Measurements from ENCODE around the gene PEX10.

The PEX10 gene

GRCh38 chr1:2435746-2436355 lies 23.5 kb upstream of the PEX10 start:
- DNase-seq (ENCODE audit: low spot score in 2 of 2), result no peak
- peaks cover 15% of the 10 kb centered on the region for H3K4me1 Mint-ChIP-seq
- no peak overlapping the region for H3K27ac Mint-ChIP-seq
- ATAC-seq, result no peak
- no peaks in the 10 kb centered on the region for H3K36me3 Mint-ChIP-seq
- no peak overlapping the region for H3K4me3 Mint-ChIP-seq
- no peaks in the 10 kb centered on the region for H3K9me3 Mint-ChIP-seq

- no peak overlapping the region for H3K4me3 Mint-ChIP-seq
- no peaks in the 10 kb centered on the region for H3K9me3 Mint-ChIP-seq
- no peaks in the 10 kb centered on the region for H3K36me3 Mint-ChIP-seq
- peak overlapping the region; percentile 40 for H3K27ac Mint-ChIP-seq
- no peak for DNase-seq (ENCODE audit: low spot score in 2 of 2)
- ATAC-seq, result no peak
- H3K4me1 Mint-ChIP-seq, result peaks cover 15% of the 10 kb centered on the region
These were observed 22.7 kb upstream of the PEX10 start for GRCh38 chr1:2435091-2435490.

- H3K9me3 Mint-ChIP-seq, result no peaks in the 10 kb centered on the region
- DNase-seq (ENCODE audit: low spot score in 2 of 2) (no peak), ATAC-seq (no peak)
- H3K4me1 Mint-ChIP-seq, result peaks cover 10% of the 10 kb centered on the region
- no peak overlapping the region for H3K4me3 Mint-ChIP-seq
- no peak overlapping the region for H3K27ac Mint-ChIP-seq
- no peaks in the 10 kb centered on the region for H3K36me3 Mint-ChIP-seq
These were observed 21.7 kb upstream of the PEX10 start for GRCh38 chr1:2433936-2434655.

GRCh38 chr1:2433196-2433595 lies 20.8 kb upstream of the PEX10 start:
- Mint-ChIP-seq H3K4me1 (peaks cover 10% of the 10 kb centered on the region), H3K9me3 (no peaks in the 10 kb centered on the region), H3K27ac (no peak overlapping the region), H3K4me3 (no peak overlapping the region), H3K36me3 (no peaks in the 10 kb centered on the region)
- ATAC-seq (no peak), DNase-seq (ENCODE audit: low spot score in 2 of 2) (no peak)

- no peak for ATAC-seq
- no peak for DNase-seq (ENCODE audit: low spot score in 2 of 2)
- no peaks in the 10 kb centered on the region for H3K9me3 Mint-ChIP-seq
These were observed 20.1 kb upstream of the PEX10 start for GRCh38 chr1:2432441-2432844.

GRCh38 chr1:2431518-2431917 lies 19.2 kb upstream of the PEX10 start:
- Mint-ChIP-seq H3K9me3 (no peaks in the 10 kb centered on the region), H3K36me3 (no peaks in the 10 kb centered on the region), H3K4me3 (no peak overlapping the region), H3K4me1 (no peaks in the 10 kb centered on the region), H3K27ac (no peak overlapping the region)
- ATAC-seq (no peak), DNase-seq (ENCODE audit: low spot score in 2 of 2) (no peak)

More at GRCh38 chr1:2432441-2432844, 20.1 kb upstream of the PEX10 start:
- Mint-ChIP-seq H3K27ac (no peak overlapping the region), H3K4me3 (no peak overlapping the region), H3K36me3 (no peaks in the 10 kb centered on the region), H3K4me1 (peaks cover 3% of the 10 kb centered on the region)

- no peak for DNase-seq (ENCODE audit: low spot score in 2 of 2)
- no peaks in the 10 kb centered on the region for H3K9me3 Mint-ChIP-seq
- no peak overlapping the region for H3K27ac Mint-ChIP-seq
- H3K4me1 Mint-ChIP-seq, result no peaks in the 10 kb centered on the region
- no peak for ATAC-seq
- H3K36me3 Mint-ChIP-seq, result no peaks in the 10 kb centered on the region
- no peak overlapping the region for H3K4me3 Mint-ChIP-seq
These were observed 18.7 kb upstream of the PEX10 start for GRCh38 chr1:2431103-2431502.

- no peak for DNase-seq (ENCODE audit: low spot score in 2 of 2)
- Mint-ChIP-seq H3K36me3 (no peaks in the 10 kb centered on the region), H3K27ac (no peak overlapping the region), H3K9me3 (no peaks in the 10 kb centered on the region), H3K4me1 (no peaks in the 10 kb centered on the region), H3K4me3 (no peak overlapping the region)
- no peak for ATAC-seq
These were observed 18.2 kb upstream of the PEX10 start for GRCh38 chr1:2430592-2430973.

GRCh38 chr1:2429780-2430591 lies 17.6 kb upstream of the PEX10 start:
- no peaks in the 10 kb centered on the region for H3K9me3 Mint-ChIP-seq
- DNase-seq (ENCODE audit: low spot score in 2 of 2), result peak in 1 of 2 donors; percentile 65
- H3K4me1 Mint-ChIP-seq, result no peaks in the 10 kb centered on the region
- no peaks in the 10 kb centered on the region for H3K36me3 Mint-ChIP-seq
- no peak for ATAC-seq
- no peak overlapping the region for H3K4me3 Mint-ChIP-seq
- no peak overlapping the region for H3K27ac Mint-ChIP-seq

GRCh38 chr1:2428490-2428889 lies 16.1 kb upstream of the PEX10 start:
- DNase-seq (ENCODE audit: low spot score in 2 of 2), result no peak
- ATAC-seq, result no peak
- Mint-ChIP-seq H3K9me3 (no peaks in the 10 kb centered on the region), H3K4me3 (no peak overlapping the region), H3K27ac (no peak overlapping the region), H3K4me1 (no peaks in the 10 kb centered on the region), H3K36me3 (no peaks in the 10 kb centered on the region)

GRCh38 chr1:2427976-2428375 lies 15.6 kb upstream of the PEX10 start:
- ATAC-seq (no peak), DNase-seq (ENCODE audit: low spot score in 2 of 2) (no peak)
- Mint-ChIP-seq H3K4me1 (no peaks in the 10 kb centered on the region), H3K4me3 (no peak overlapping the region), H3K27ac (no peak overlapping the region), H3K9me3 (no peaks in the 10 kb centered on the region), H3K36me3 (no peaks in the 10 kb centered on the region)

GRCh38 chr1:2427051-2427450 lies 14.7 kb upstream of the PEX10 start:
- DNase-seq (ENCODE audit: low spot score in 2 of 2) (no peak), ATAC-seq (no peak)
- Mint-ChIP-seq H3K9me3 (no peaks in the 10 kb centered on the region), H3K36me3 (no peaks in the 10 kb centered on the region), H3K4me3 (no peak overlapping the region), H3K27ac (no peak overlapping the region), H3K4me1 (no peaks in the 10 kb centered on the region)

- Mint-ChIP-seq H3K9me3 (no peaks in the 10 kb centered on the region), H3K36me3 (no peaks in the 10 kb centered on the region), H3K4me1 (no peaks in the 10 kb centered on the region), H3K27ac (no peak overlapping the region), H3K4me3 (no peak overlapping the region)
- ATAC-seq, result no peak
- no peak for DNase-seq (ENCODE audit: low spot score in 2 of 2)
These were observed 14.2 kb upstream of the PEX10 start for GRCh38 chr1:2426540-2426939.

- H3K9me3 Mint-ChIP-seq, result no peaks in the 10 kb centered on the region
- H3K27ac Mint-ChIP-seq, result no peak overlapping the region
- no peak for ATAC-seq
- no peak for DNase-seq (ENCODE audit: low spot score in 2 of 2)
- no peaks in the 10 kb centered on the region for H3K36me3 Mint-ChIP-seq
- H3K4me1 Mint-ChIP-seq, result no peaks in the 10 kb centered on the region
- no peak overlapping the region for H3K4me3 Mint-ChIP-seq
These were observed 13.5 kb upstream of the PEX10 start for GRCh38 chr1:2425892-2426291.

GRCh38 chr1:2422523-2422922 lies 10.2 kb upstream of the PEX10 start:
- H3K36me3 Mint-ChIP-seq, result no peaks in the 10 kb centered on the region
- H3K27ac Mint-ChIP-seq, result no peak overlapping the region
- DNase-seq (ENCODE audit: low spot score in 2 of 2) (no peak), ATAC-seq (no peak)
- H3K9me3 Mint-ChIP-seq, result no peaks in the 10 kb centered on the region
- no peak overlapping the region for H3K4me3 Mint-ChIP-seq
- peaks cover 5% of the 10 kb centered on the region for H3K4me1 Mint-ChIP-seq

GRCh38 chr1:2419416-2419815 lies 7.1 kb upstream of the PEX10 start:
- Mint-ChIP-seq H3K4me3 (no peak overlapping the region), H3K4me1 (peaks cover 32% of the 10 kb centered on the region), H3K36me3 (peaks cover under 1% of the 10 kb centered on the region), H3K27ac (peak overlapping the region; percentile 60), H3K9me3 (no peaks in the 10 kb centered on the region)
- DNase-seq (ENCODE audit: low spot score in 2 of 2) (no peak), ATAC-seq (no peak)
